Stomach (tissue), 4 donors: ENCODE measurements around the gene PWWP2B.

Experiments
- CTCF ChIP-seq, 7 experiments: fragments of 450-650 bp in 4 of 7; fragments of 200-600 bp in 3 of 7; sonication (generic) in 3 of 7; IDR thresholded peaks; one replicate each; pipeline ENCODE4 v1.5.1; 2016 to 2019; ENCODE audit warnings: antibody characterized with exemption in 7 of 7, control low read depth in 2 of 7, mild to moderate bottlenecking in 1 of 7
- POLR2A ChIP-seq, 4 donors: fragments of 450-650 bp; IDR thresholded peaks; one replicate each; pipeline ENCODE4 v1.6.1; 2016; ENCODE audit warnings: antibody characterized with exemption in 4 of 4, control low read depth in 2 of 4, mild to moderate bottlenecking in 1 of 4, moderate library complexity in 1 of 4
- POLR2AphosphoS5 ChIP-seq, 3 donors: sonication (generic); formaldehyde crosslinking; IDR thresholded peaks; one replicate each; pipeline ENCODE4 v1.6.1; 2016; ENCODE audit warnings: antibody characterized with exemption in 3 of 3

GRCh38 chr10:132347931-132348267 is 49.1 kb upstream of the PWWP2B start:
- TF ChIP-seq POLR2AphosphoS5 (IDR thresholded peaks at IDR 0.05) (no peak), POLR2A (IDR thresholded peaks at IDR 0.05) (no peak), CTCF (IDR thresholded peaks at IDR 0.05) (no peak)
